ENCODE measurements around the gene EPB41L4A.

DNA sequence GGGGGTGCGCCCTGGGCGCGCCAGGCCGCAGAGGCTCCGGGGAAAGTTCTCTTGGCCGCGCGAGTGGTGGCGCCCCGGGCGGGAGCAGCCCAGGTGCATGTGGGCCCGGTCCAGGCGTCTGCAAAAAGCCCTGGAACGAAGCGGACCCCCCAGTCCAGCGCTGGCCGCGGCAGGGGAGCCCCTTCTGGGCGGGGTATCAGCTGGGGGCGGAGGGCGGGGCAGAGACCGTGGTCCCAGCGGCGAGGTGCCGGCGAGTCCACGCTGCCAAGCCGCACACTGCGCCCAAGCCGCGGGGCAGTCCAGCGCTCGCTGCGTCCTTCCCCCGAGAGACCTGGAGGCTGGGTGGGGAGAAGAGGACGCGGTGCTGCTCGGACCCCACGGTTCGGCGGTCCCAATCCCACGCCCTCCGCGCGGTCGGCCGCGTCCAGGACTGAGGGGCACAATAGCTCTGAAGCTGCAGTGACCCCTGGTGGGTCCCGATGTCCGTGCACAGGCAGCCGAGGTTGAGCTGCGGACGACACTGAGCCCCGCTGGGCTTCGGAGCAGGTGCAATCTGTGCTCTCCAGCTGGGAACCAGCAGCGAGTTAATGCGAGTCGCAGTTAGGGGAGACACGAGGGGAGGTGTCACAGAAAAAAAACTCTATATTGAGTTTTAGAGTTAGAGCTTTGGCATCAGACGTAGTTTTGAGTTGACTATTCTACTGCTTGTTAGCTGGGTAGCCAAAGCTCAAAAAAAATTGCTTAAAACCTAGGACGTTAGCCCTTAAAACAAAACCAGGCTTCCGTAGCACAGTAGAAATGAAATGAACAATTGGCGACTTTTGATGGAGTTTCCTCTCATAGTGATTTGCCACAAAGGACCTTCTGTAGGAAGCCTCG, 1.1 kb upstream of the EPB41L4A start:
- TF ChIP-seq MYC (IDR thresholded peaks at IDR 0.05; ENCODE audit: low read depth, low read length) (no peak), JUN (IDR thresholded peaks at IDR 0.05; ENCODE audit: borderline replicate concordance, insufficient read depth, insufficient read length, low read depth) (no peak), EZH2 (IDR thresholded peaks at IDR 0.05; ENCODE audit: borderline replicate concordance, low read depth, low read length, severe bottlenecking) (no peak), POLR2A (IDR thresholded peaks at IDR 0.05; ENCODE audit: low read depth, low read length) (peak; percentile 10)
- TF ChIP-seq, protein P1, sequence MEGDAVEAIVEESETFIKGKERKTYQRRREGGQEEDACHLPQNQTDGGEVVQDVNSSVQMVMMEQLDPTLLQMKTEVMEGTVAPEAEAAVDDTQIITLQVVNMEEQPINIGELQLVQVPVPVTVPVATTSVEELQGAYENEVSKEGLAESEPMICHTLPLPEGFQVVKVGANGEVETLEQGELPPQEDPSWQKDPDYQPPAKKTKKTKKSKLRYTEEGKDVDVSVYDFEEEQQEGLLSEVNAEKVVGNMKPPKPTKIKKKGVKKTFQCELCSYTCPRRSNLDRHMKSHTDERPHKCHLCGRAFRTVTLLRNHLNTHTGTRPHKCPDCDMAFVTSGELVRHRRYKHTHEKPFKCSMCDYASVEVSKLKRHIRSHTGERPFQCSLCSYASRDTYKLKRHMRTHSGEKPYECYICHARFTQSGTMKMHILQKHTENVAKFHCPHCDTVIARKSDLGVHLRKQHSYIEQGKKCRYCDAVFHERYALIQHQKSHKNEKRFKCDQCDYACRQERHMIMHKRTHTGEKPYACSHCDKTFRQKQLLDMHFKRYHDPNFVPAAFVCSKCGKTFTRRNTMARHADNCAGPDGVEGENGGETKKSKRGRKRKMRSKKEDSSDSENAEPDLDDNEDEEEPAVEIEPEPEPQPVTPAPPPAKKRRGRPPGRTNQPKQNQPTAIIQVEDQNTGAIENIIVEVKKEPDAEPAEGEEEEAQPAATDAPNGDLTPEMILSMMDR (IDR thresholded peaks at IDR 0.05; ENCODE audit: extremely low read depth in 1 of 2, insufficient read depth in 1 of 2, low read depth in 1 of 2, low read length in 2 of 2): peak; percentile 92 to 93
- TF ChIP-seq, protein P2, sequence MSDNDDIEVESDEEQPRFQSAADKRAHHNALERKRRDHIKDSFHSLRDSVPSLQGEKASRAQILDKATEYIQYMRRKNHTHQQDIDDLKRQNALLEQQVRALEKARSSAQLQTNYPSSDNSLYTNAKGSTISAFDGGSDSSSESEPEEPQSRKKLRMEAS (IDR thresholded peaks at IDR 0.05; ENCODE audit: insufficient read depth, insufficient read length): no peak
